HG03045 (cell line): Measurements from ENCODE around the gene ADGRG3.

ENCODE experiments used
- ATAC-seq: cut with Tn5 transposase; IDR thresholded peaks from one replicate; pipeline ENCODE4 v1.9.1; 2021; ENCODE audit warnings: mild to moderate bottlenecking, moderate library complexity; ENCODE audit not compliant: unreplicated experiment

The ADGRG3 gene

GRCh38 chr16:57679767-57680482 is 11.8 kb downstream of the ADGRG3 start:
- ATAC-seq, result no peak

- no peak for ATAC-seq
Observed at GRCh38 chr16:57680842-57681375, 12.8 kb downstream of the ADGRG3 start.

DNA sequence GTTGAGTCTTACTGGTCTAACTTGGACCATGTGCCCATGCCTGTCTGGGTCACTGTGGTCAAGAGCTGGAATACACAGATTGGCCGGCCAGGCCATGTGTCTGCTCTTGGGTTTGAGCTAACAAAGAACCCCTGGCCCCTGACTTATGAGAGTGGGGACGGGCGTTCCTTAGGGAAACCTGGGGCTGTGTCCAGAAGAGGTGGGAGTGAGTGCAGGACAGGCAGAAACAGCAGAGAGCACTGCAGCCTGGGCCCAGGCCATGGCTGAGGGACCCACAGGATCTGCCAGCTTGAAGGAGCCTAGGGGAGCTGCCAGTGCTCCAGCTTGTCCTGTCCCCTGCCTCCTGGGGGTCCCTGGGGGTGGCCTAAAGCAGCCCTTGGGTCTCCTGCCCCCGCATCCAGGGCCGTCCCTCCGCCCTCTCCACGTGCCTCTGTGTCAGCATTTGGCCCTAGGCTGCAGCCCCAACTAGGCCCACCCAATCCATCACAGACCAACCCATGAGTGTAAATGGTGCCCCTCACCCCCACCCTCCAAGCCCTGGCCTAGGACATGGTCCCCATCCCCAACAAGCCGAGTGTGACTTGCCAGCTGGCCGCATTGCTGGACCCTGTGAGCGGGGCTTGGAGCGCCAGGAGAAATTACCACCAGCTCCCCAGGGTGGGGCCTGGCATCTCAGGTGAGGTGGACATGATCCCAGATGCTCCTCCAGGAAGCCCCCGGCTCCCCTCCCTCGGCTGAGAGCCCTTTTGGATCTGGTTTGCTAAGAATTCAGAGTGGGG is 14.0 kb downstream of the ADGRG3 start:
- ATAC-seq, result no peak

DNA sequence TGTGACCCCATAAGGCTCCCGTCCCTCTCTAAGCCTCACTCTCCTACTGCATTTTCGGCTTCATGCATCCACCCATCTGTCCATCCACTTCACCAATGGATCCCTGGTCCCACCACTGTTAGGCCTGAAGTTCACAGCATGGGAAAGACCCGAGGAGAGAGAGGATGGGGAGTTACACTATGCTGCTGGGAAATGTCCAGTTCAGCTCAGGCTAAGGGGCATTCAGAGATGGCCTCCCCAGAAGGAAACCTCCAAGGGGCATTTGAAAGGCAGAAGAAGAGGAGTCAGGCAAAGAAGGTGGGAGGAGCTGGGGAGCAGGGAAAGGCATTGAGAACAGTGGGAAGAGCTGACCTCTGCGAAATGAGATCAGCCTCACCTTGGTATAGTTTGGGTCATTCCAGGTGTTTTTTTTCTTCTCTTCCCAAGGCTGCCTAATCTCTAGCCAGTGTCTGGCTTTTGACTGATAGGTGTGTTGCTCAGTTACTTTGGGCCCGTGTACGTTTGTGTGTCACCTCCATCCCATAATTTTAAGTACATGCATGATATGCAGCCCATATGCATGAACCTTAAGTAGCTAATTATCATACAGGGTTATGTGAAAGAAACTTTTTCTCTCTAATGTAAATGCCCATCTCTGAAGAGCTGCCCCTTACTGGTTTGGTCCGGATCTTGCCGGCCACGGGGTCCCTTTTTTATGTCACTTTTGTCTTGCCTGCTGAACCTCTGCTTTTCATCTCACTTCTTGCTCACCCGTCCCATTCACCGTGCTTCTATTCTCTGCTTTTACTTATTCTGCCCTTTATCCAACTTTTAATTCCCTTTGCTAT is 14.9 kb downstream of the ADGRG3 start:
- ATAC-seq, result no peak

DNA sequence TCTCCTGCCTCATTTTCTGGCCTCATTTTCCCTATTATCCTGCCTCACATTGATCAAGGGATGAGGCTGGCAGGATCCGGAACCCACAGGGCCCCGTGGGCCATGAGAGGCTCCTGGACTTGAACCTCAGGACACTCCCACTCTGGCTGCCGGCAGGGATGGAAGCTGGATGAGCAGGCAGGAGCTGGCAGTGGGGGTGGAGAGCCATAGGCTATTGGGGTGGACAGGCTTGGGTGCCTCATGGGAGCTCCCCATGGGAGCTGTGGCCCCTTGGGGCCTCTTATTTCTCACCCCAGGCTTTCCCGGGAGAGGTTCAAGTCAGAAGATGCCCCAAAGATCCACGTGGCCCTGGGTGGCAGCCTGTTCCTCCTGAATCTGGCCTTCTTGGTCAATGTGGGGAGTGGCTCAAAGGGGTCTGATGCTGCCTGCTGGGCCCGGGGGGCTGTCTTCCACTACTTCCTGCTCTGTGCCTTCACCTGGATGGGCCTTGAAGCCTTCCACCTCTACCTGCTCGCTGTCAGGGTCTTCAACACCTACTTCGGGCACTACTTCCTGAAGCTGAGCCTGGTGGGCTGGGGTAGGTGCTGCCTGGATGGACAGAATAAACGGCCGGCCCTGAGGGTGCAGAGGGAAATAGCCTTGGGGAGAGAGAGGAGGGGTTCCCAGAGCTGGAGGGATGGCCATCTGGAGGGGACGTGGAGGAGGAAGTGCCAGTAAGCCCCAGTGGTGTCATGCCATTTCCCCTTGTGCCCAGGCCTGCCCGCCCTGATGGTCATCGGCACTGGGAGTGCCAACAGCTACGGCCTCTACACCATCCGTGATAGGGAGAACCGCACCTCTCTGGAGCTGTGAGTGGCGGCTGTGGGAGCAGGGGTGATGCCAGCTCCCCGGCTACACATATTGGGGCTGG is 15.8 kb downstream of the ADGRG3 start:
- ATAC-seq, result no peak

DNA sequence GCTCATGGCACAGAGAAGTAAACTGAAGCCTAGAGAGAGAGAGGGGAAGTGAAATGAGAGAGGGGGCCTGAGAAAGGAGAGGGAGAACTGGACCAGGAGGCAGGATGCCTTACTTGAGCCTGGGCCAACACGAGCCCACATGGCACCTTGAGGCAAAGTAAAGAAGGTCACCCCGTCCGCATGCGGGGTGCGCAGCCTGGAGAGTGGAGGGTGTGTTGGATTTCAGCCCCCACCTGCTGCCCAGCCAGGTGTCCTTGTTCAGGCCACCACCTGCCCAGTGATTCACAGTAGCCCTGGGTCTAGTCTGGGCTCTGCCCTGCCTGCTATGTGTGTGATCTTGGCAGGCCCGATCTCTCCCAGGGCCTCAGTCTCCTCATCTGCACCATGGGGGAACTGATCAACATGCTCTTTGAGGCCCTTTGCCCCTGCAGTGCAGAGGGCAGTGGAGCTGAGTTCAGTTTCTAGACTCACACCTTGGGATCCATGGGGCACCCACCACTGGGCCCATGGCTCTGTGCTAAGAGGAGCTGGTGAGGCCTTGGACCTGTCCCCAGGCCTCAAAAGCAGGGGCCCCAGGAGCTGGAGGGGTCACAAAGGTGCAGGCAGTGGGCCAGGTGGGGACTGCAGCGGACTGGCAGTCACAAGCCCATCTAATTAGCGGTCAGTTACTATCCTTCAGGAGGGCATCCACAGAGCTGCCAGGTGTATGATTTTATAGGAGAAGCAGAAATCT is 16.7 kb downstream of the ADGRG3 start:
- no peak for ATAC-seq

GRCh38 chr16:57685633-57686032 is 17.5 kb downstream of the ADGRG3 start:
- no peak for ATAC-seq

DNA sequence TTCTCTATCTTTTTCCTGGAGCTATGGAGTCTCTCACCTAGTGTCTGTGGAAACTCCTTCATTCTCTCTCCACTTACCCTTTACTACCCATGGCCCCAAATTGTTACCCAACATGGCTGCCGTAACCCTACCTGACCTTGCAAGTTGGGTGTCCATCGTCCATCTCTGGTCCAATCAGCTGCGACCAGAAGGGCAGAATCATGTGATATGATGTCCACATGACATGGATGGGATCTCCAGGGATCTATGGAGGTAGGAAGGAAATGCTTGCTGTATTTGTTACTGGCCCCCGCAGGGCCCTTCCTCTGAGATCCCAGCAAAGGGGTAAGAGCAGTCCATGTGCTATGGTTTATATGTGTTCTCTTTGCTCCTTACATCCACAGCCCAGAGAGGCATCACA is 18.5 kb downstream of the ADGRG3 start:
- ATAC-seq, result no peak

DNA sequence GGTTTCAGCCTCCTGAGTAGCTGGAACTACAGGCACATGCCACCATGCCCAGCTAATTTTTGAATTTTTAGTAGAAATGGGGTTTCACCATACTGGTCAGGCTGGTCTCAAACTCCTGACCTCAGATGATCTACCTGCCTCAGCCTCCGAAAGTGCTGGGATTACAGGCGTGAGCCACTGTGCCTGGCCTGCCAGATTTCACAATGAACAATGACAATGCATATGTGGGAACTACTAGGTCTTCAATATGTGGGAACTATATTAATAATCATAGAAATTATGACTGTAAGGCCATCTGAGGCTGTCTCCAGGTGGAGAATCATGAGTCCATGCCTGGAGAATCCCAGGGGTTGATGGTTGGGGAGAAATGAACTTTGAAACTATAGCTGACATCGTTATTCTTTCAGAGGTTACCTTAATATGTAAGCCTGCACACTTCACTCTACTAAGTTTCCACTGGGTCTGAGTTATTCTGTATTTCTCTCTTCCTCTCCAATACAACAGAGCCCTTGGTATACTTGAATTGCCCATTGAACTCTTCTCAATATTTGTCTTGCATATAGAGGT is 19.3 kb downstream of the ADGRG3 start:
- ATAC-seq, result no peak

GRCh38 chr16:57688487-57688986 is 20.4 kb downstream of the ADGRG3 start:
- ATAC-seq, result no peak

GRCh38 chr16:57688987-57689761 is 21.1 kb downstream of the ADGRG3 start:
- ATAC-seq, result no peak

DNA sequence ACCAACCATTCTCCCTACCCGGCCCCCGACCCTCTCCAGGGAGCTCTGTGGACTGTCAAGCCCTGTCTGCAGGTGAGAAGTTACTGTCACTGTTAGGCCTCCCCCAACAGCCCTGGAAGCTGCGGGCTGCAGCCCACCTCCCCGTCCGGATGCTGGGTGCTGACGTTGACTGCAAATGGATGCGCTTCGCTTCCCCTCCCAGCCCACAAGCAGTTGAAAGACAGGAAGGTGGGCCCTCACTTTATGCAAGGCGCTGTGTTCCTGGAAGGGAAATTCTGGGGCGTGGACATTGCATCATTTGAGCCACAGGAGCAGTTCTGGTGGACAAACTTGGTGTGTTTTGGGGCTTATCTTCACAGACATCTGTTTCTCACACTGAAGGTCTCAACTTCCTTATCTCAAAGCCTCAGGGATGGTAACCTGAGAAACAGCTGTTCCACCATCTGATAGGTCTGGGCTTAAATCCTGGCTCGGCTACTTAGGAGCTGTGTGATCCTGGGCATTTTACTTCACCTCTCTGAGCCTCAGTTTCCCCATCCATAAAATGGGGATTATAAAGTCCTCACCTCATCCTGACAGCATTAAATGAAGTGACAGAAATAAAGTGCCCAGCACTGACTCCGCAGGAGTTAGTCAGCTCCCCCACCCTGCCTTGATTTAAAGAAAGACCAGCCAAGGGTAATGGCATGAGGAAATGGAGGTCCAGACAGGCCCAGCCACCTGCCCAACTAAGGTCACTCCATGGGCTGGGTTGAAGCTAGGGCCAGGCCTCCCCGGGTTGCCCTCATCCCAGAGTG is 21.9 kb downstream of the ADGRG3 start:
- ATAC-seq, result peak; percentile 56

DNA sequence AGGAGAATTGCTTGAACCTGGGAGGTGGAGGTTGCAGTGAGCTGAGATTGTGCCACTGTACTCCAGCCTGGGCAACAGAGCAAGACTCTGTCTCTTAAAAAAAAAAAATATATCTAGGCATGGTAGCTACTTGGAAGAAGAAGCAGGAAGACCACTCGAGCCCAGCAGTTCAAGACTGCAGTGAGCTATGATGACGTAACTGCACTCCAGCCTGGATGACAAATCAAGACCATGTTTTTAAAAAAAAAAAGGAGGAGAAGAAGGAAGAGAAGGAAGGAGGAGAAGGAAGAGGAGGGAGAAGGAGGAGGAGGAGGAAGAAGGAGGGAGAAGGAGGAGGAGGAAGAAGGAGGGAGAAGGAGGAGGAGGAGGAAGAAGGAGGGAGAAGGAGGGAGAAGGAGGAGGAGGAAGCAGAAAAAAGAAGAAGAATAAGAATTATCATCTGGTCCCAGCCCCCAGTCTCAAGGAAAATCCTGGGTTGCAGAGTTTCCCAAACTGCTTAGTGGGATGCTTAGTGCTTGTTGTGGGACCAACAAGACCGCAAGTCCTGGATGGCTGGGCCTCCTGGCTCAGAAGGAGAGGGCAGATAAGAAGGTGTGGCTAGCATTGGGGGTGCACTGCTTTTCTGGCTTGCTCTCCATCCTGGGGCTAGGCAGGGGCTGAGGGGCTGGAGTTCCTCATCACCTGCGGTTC is 22.8 kb downstream of the ADGRG3 start:
- ATAC-seq, result no peak

DNA sequence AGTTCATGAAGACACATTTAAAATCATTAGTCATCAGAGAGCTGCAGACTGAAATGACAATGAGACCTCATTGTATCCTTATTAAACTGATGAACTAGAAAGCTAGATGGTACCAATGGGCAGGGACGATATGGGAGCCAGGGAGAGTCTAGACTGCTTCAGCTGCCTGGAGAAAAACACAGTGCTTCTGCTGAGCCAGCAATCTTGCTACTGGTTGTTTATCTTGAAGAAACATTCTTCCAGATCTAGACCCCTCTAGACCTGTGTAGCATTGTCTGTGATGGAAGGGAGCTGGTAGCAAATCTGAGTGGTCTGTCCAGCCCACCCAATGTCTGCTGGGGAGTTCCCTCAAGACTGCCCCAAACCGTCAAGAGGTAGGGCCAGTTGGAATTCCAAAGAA is 24.5 kb downstream of the ADGRG3 start:
- ATAC-seq, result no peak

DNA sequence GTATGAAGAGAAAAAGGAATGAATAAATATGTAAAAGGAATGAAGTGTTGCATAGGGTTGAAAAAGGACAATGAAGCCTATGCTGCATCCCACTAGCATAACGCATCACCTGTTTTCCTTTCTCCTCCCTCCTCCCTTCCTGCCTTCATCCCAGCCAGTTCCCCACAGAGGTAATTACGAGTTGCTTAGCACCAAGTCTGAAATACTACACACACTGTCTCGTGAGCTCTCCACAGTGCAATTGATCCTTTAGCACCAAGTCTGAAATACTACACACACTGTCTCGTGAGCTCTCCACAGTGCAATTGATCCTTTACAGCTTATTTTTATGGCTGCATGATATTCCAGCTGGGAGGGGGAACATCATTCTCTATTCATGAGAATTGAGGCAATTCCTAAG is 25.4 kb downstream of the ADGRG3 start:
- no peak for ATAC-seq

DNA sequence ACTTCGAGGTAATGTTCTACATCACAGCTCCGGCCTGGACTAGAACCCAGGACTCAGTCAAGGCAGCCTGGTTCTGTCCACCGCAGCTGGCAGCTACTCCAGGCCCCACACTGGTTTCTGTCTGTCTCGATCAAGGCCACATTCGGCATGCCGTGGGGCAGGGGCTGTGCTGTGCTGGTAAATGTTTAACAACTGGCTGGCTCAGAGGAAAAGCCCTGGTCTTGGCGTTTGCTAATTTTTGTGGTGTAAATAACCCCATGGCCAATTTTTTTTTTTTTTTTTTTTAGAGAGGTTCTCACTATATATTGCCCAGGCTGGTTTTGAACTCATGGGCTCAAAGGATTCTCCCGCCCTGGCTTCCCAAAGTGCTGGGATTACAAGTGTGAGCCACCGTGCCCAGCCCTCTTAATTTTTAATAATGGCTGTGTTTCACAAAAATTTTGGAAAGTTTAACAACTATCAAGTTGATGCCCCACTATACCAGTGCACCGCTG is 26.2 kb downstream of the ADGRG3 start:
- ATAC-seq, result no peak
